Chondrocyte (in vitro differentiated cells): ENCODE results near the gene SMIM35. TPM values are rescaled to one million over a fixed set of nuclear protein-coding genes. Genes with fewer than 3 reads are reported as not detected.

Experiments used
- DNase-seq: peaks from one replicate; pipeline ENCODE4 v3.0.0; 2021; ENCODE audit warnings: mixed read lengths, low spot score
- H3K27ac Mint-ChIP-seq: one replicate; pipeline ENCODE4 v1.8.0; 2021; ENCODE audit warnings: mild to moderate bottlenecking, moderate library complexity, mixed read lengths; ENCODE audit not compliant: unreplicated experiment
- H3K27me3 Mint-ChIP-seq: 2 replicates; pipeline ENCODE4 v1.8.0; 2021; ENCODE audit warnings: low read depth, mixed read lengths
- H3K36me3 Mint-ChIP-seq: 2 replicates; pipeline ENCODE4 v1.8.0; 2021; ENCODE audit warnings: low read depth, mixed read lengths
- H3K4me1 Mint-ChIP-seq: 2 replicates; pipeline ENCODE4 v1.8.0; 2021; ENCODE audit warnings: low read depth, mild to moderate bottlenecking, mixed read lengths
- H3K4me3 Mint-ChIP-seq: one replicate; pipeline ENCODE4 v1.8.0; 2021; ENCODE audit warnings: mild to moderate bottlenecking, moderate library complexity, mixed read lengths; ENCODE audit not compliant: unreplicated experiment
- H3K9me3 Mint-ChIP-seq: 2 replicates; pipeline ENCODE4 v1.8.0; 2021; ENCODE audit warnings: low read depth, mixed read lengths
- CTCF ChIP-seq: fragments of 200-600 bp; sonication (generic); IDR thresholded peaks from 2 replicates; pipeline ENCODE4 v1.5.0; 2021; ENCODE audit warnings: antibody characterized with exemption, mild to moderate bottlenecking, moderate library complexity
- long read RNA-seq: library from polyadenylated mRNA; stranded (forward); transcript quantifications from one replicate; pipeline ENCODE4 v2.0.0, GENCODE V29; 2021
- total RNA-seq: library from RNA; stranded (reverse); gene quantifications from 3 replicates; pipeline ENCODE4 v1.2.1, GENCODE V29; 2021

Gene SMIM35
- not detected in 3 replicates for total RNA-seq
- long read RNA-seq, result 0 reads

DNA sequence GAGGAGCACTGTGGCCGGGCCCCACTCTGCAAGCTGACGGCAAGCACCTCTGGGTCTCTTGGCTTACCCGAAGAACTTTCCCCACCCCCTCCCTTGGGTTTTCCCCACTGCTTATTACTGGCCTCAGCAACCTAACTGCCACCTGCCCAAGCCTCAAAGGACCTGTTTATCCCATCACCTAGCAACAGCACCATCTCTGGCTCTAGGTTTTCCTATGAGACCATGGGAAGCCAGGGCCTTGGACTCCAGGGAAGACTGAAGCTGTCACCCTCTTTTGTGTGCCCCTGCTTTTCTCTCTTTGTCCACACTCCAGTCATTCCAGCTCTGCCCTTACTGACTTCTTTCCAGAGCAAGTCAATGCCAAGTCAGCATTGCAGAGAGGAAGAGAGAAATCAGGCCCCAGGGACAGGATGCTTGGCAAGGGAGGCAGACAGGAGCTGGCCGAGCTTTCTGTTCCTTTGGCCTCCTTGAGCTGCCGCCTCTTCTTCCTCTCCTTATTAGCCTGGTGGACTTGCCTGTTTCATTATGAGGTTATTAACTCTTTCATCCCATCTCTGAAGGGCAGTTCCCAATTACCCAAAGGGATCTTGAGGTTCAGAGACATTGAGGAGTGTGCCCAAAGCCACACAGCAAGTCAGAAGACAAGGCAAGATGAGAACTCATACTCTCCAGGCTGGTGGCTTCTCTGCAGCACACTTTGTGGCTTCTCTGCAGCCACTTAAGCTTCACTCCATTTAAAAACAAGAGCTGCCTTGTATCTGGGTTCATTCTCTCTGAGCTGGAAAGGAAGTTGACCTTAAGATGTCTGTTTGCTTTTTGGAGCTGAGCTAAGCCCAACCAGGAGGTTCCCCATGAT, at the start of gene SMIM35:
Gene SMIM35, minus strand, starts transcription at position 51 of the 856 bp plus-strand sequence. CDS start 206 bp downstream, outside the sequence.
- H3K36me3 Mint-ChIP-seq, result peaks cover 2% of the 10 kb centered on the region
- H3K4me3 Mint-ChIP-seq, result no peak within 1 kb of the TSS
- no peak for TF ChIP-seq CTCF
- no peak for DNase-seq
- H3K27ac Mint-ChIP-seq, result no peak within 1 kb of the TSS
- peaks cover 29% of the 10 kb centered on the region for H3K27me3 Mint-ChIP-seq
- H3K4me1 Mint-ChIP-seq, result peaks cover 12% of the 10 kb centered on the region
- peaks cover 13% of the 10 kb centered on the region for H3K9me3 Mint-ChIP-seq

GRCh38 chr11:118136341-118136740, 49.6 kb upstream of the SMIM35 start:
- H3K27ac Mint-ChIP-seq, result no peak overlapping the region
- TF ChIP-seq CTCF, result no peak
- H3K27me3 Mint-ChIP-seq, result peaks cover 41% of the 10 kb centered on the region
- no peak overlapping the region for H3K4me3 Mint-ChIP-seq
- H3K36me3 Mint-ChIP-seq, result no peaks in the 10 kb centered on the region
- no peak for DNase-seq
- H3K9me3 Mint-ChIP-seq, result no peaks in the 10 kb centered on the region
- H3K4me1 Mint-ChIP-seq, result no peaks in the 10 kb centered on the region

DNA sequence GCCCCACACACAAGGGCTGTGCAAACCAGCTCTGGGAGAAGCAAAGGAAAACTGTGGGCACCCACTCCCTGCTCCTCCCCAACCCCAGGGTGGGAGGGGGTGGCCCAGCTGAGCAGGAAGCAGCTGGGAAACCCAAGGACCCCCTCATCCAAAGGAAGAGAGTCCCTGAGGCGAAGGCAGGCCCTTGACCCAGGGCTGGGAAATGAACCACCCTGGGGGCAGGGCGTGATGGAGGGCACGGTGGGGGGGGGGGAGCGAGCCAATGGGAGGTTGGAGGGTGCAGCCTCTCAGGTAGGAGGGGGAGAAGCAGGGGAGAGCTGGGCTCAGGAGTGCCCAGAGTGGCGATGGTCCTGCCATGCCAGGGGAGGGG, 49.0 kb upstream of the SMIM35 start:
- DNase-seq, result no peak
- no peak overlapping the region for H3K4me3 Mint-ChIP-seq
- H3K27me3 Mint-ChIP-seq, result peaks cover 43% of the 10 kb centered on the region
- H3K27ac Mint-ChIP-seq, result no peak overlapping the region
- TF ChIP-seq CTCF, result no peak
- H3K36me3 Mint-ChIP-seq, result no peaks in the 10 kb centered on the region
- no peaks in the 10 kb centered on the region for H3K4me1 Mint-ChIP-seq
- H3K9me3 Mint-ChIP-seq, result no peaks in the 10 kb centered on the region

DNA sequence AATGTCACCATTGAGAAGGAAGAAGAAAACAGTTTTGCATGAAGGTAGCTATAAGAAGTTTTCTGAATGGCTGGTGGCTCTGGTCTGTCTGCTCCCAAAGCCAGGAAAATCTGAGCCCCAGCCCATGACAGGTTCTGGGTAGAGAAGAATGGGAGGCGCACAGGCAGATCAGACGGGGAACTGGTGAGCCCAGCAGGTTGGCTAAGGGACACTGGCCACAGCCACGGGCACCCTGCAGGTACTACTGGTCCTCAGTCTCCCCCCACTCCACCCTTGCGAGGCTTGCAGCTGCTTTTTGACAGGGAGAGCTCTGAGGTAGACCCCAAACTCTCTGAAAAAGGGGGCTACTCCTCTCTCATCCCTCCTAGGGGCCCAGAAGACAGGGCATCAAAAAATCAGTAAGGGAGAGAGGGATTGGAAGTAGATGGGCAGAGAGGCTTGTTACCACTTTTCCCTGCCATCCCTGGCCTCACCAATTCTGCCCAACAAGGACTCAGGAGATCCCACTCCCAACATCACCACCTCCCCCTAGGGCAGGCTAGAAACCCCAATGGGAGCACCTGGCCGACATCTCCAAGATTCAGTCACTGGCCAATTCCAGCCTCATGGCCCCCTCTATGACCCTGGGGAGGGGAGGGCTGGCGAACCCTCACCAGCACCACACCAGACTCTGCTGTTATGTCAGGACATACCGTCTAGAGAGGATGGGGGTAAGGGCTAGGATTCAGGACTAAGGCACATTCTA, 48.5 kb upstream of the SMIM35 start:
- no peak for TF ChIP-seq CTCF
- no peak overlapping the region for H3K4me3 Mint-ChIP-seq

DNA sequence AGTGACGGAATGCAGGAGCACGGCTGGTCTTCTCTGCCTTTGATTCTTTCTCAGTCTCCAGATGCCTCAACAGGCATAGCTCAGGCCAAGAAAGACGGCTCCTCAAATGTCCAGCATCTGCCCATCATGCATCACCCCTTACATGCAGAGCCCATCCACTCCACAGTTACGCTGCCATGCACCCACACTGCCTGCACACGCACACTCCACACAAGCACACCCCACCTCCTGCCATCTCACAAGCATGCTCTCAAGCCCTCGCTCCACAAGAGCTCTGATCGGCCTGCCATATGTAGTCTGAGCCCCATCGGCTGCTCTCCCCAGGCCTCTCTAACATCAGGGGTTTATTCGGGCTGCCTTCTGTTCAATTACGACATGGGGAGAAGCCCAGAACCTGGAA, 47.1 kb upstream of the SMIM35 start:
- Mint-ChIP-seq H3K27me3 (peaks cover 40% of the 10 kb centered on the region), H3K9me3 (no peaks in the 10 kb centered on the region), H3K36me3 (no peaks in the 10 kb centered on the region), H3K4me3 (no peak overlapping the region), H3K27ac (no peak overlapping the region), H3K4me1 (no peaks in the 10 kb centered on the region)
- no peak for TF ChIP-seq CTCF
- DNase-seq, result no peak

More for the DNA sequence above, 48.5 kb upstream of the SMIM35 start:
- H3K4me1 Mint-ChIP-seq, result no peaks in the 10 kb centered on the region
- no peaks in the 10 kb centered on the region for H3K36me3 Mint-ChIP-seq
- no peak overlapping the region for H3K27ac Mint-ChIP-seq
- DNase-seq, result no peak
- no peaks in the 10 kb centered on the region for H3K9me3 Mint-ChIP-seq
- H3K27me3 Mint-ChIP-seq, result peaks cover 40% of the 10 kb centered on the region
